ENCODE data around the gene CLIC1.
"Not testable (repeated sequence)": the region's sequence is repeated elsewhere in the genome, so short reads cannot be mapped to it uniquely, and the experiment has no call there.

CLIC1 gene

GRCh38 chr6:31723980-31724691, 12.2 kb downstream of the CLIC1 start:
- no peak for DNase-seq (ENCODE audit: low read depth in 1 of 2, low spot score in 1 of 2)

- no peak for DNase-seq (ENCODE audit: low read depth in 1 of 2, low spot score in 1 of 2)
Observed at GRCh38 chr6:31723245-31723979, 12.9 kb downstream of the CLIC1 start, which contains the start of gene MPIG6B. Gene MPIG6B, plus strand, starts transcription at chr6:31723373. Its CDS starts 11 bp downstream, at chr6:31723384.

GRCh38 chr6:31722173-31722572, 14.2 kb downstream of the CLIC1 start:
- DNase-seq (ENCODE audit: low read depth in 1 of 2, low spot score in 1 of 2), result no peak

- DNase-seq (ENCODE audit: low read depth in 1 of 2, low spot score in 1 of 2), result no peak
Observed at GRCh38 chr6:31721351-31722020, 14.8 kb downstream of the CLIC1 start, which contains the start of gene LY6G6C. Gene LY6G6C, minus strand, starts transcription at chr6:31721746. Its CDS starts 67 bp downstream, at chr6:31721679.

GRCh38 chr6:31720196-31720770, 16.0 kb downstream of the CLIC1 start:
- no peak for DNase-seq (ENCODE audit: low read depth in 1 of 2, low spot score in 1 of 2)

- no peak for DNase-seq (ENCODE audit: low read depth in 1 of 2, low spot score in 1 of 2)
Observed at GRCh38 chr6:31719001-31719400, 17.3 kb downstream of the CLIC1 start.

GRCh38 chr6:31718265-31718664, 18.1 kb downstream of the CLIC1 start:
- no peak for DNase-seq (ENCODE audit: low read depth in 1 of 2, low spot score in 1 of 2)

- no peak for DNase-seq (ENCODE audit: low read depth in 1 of 2, low spot score in 1 of 2)
Observed at GRCh38 chr6:31717499-31718222, 18.7 kb downstream of the CLIC1 start.

- DNase-seq (ENCODE audit: low read depth in 1 of 2, low spot score in 1 of 2), result no peak
Observed at GRCh38 chr6:31715022-31715958, 21.0 kb downstream of the CLIC1 start, which contains the start of gene LY6G6D. Gene LY6G6D, plus strand, starts transcription at chr6:31715348. Its CDS starts 8 bp downstream, at chr6:31715356.

- no peak for DNase-seq (ENCODE audit: low read depth in 1 of 2, low spot score in 1 of 2)
Observed at GRCh38 chr6:31713991-31714684, 22.2 kb downstream of the CLIC1 start.

- DNase-seq (ENCODE audit: low read depth in 1 of 2, low spot score in 1 of 2), result no peak
Observed at GRCh38 chr6:31713465-31713864, 22.9 kb downstream of the CLIC1 start.

GRCh38 chr6:31712296-31712695, 24.0 kb downstream of the CLIC1 start:
- no peak for DNase-seq (ENCODE audit: low read depth in 1 of 2, low spot score in 1 of 2)

GRCh38 chr6:31711233-31711632, 25.1 kb downstream of the CLIC1 start:
- DNase-seq (ENCODE audit: low read depth in 1 of 2, low spot score in 1 of 2), result no peak

GRCh38 chr6:31710523-31711219, 25.7 kb downstream of the CLIC1 start:
- no peak for DNase-seq (ENCODE audit: low read depth in 1 of 2, low spot score in 1 of 2)

GRCh38 chr6:31709157-31709556, 27.2 kb downstream of the CLIC1 start:
- DNase-seq (ENCODE audit: low read depth in 1 of 2, low spot score in 1 of 2), result not testable (repeated sequence)

GRCh38 chr6:31708224-31708623, 28.1 kb downstream of the CLIC1 start:
- no peak for DNase-seq (ENCODE audit: low read depth in 1 of 2, low spot score in 1 of 2)

GRCh38 chr6:31707701-31708100, 28.6 kb downstream of the CLIC1 start:
- no peak for DNase-seq (ENCODE audit: low read depth in 1 of 2, low spot score in 1 of 2)

- no peak for DNase-seq (ENCODE audit: low read depth in 1 of 2, low spot score in 1 of 2)
Observed at GRCh38 chr6:31706599-31706998, 29.7 kb downstream of the CLIC1 start, which contains the start of gene LY6G6F. Gene LY6G6F, plus strand, starts transcription at chr6:31706866. Its CDS starts 41 bp downstream, at chr6:31706907.
